Measurements from ENCODE around the gene AKR1C3. TPM values are rescaled to one million over a fixed set of nuclear protein-coding genes. Genes with fewer than 3 reads are reported as not detected.

The AKR1C3 gene
- total and polyA plus RNA-seq, 2 of the 4 experiments (the other 2 are of a cell fraction) = 0.18 to 0.51 TPM

GRCh38 chr10:5136468-5137087, 42.4 kb downstream of the AKR1C3 start:
- WGBS, 2 experiments (ENCODE audit: extremely low coverage in 2 of 2, insufficient read length in 1 of 2) = no CpG with 5 or more reads among the region's 1 CpG
- dilution Hi-C loops (cut with HindIII; ENCODE audit: low sequenced_read_pairs, unreplicated experiment) = no loop called here

More at GRCh38 chr10:5136468-5137087, 42.4 kb downstream of the AKR1C3 start:
- no peak overlapping the region for H3K4ac ChIP-seq (ENCODE audit: low read depth, low read length)
- no peak overlapping the region for H3K56ac ChIP-seq (ENCODE audit: extremely low read depth, insufficient read depth, low read length)
- ChIA-PET POLR2A (ENCODE audit: unreplicated experiment) (no interaction called here), CTCF (no interaction called here)
- no peak overlapping the region for H2AK9ac ChIP-seq (replicated peaks; ENCODE audit: low read depth, low read length, poor library complexity)
- no peak overlapping the region for H2AK5ac ChIP-seq (ENCODE audit: low read depth, low read length)
- intact Hi-C loops (cut with micrococcal nuclease) = no loop called here
- H3K14ac ChIP-seq (replicated peaks; ENCODE audit: low read depth, low read length) = no peak overlapping the region
- no peak overlapping the region for H3K18ac ChIP-seq (ENCODE audit: low read depth, low read length)
- H3K9me1 ChIP-seq (ENCODE audit: insufficient read depth, low read length) = no peaks in the 10 kb centered on the region
- in situ Hi-C loops (cut with MboI; ENCODE audit: low sequenced_read_pairs) = no loop called here
- H3K36me3 ChIP-seq (ENCODE audit: control insufficient read depth, insufficient read depth, low read length) = no peaks in the 10 kb centered on the region
- DNase-seq = no peak
- H4K5ac ChIP-seq (ENCODE audit: low read depth, low read length) = no peak overlapping the region
- no peak for TF ChIP-seq CTCF (conservative IDR thresholded peaks at IDR 0.05; ENCODE audit: low read depth, low read length)
- TF ChIP-seq CEBPB (IDR thresholded peaks at IDR 0.05; ENCODE audit: low read depth, low read length) = no peak
- TF ChIP-seq MAZ (IDR thresholded peaks at IDR 0.05; ENCODE audit: borderline replicate concordance, low read depth, low read length) = no peak
- no peak for TF ChIP-seq RFX5 (IDR thresholded peaks at IDR 0.05; ENCODE audit: low read depth, low read length)
- no peak for TF ChIP-seq ELK1 (IDR thresholded peaks at IDR 0.05; ENCODE audit: borderline replicate concordance, low read depth, low read length)
- TF ChIP-seq MXI1 (IDR thresholded peaks at IDR 0.05; ENCODE audit: borderline replicate concordance, low read depth, low read length) = no peak
- no peak for TF ChIP-seq NFE2L2 (IDR thresholded peaks at IDR 0.05; ENCODE audit: low read depth, low read length)
- TF ChIP-seq POLR2A (IDR thresholded peaks at IDR 0.05; ENCODE audit: low read depth, low read length) = no peak
- TF ChIP-seq FOS (IDR thresholded peaks at IDR 0.05; ENCODE audit: low read depth, low read length) = no peak
- no peak for TF ChIP-seq SMC3 (IDR thresholded peaks at IDR 0.05; ENCODE audit: low read depth, low read length)
- TF ChIP-seq USF2 (IDR thresholded peaks at IDR 0.05; ENCODE audit: low read depth, low read length) = no peak
- TF ChIP-seq BHLHE40 (IDR thresholded peaks at IDR 0.05; ENCODE audit: low read depth, low read length) = no peak
- no peak for TF ChIP-seq CHD1 (IDR thresholded peaks at IDR 0.05; ENCODE audit: low read depth, low read length)
- no peak for TF ChIP-seq RCOR1 (IDR thresholded peaks at IDR 0.05; ENCODE audit: insufficient replicate concordance, low read length)
- no peak for TF ChIP-seq RAD21 (IDR thresholded peaks at IDR 0.05; ENCODE audit: low read length)
- no peak for TF ChIP-seq MAFK (IDR thresholded peaks at IDR 0.05; ENCODE audit: low read depth, low read length)
- H3K4me3 ChIP-seq (ENCODE audit: insufficient read depth, low read depth, low read length) = no peak overlapping the region
- no peak overlapping the region for H3K9ac ChIP-seq (ENCODE audit: low read depth, low read length)
- H2AFZ ChIP-seq (replicated peaks; ENCODE audit: low read length, poor library complexity) = no peak overlapping the region
- no peak overlapping the region for H3K27ac ChIP-seq (ENCODE audit: insufficient read depth, low read length)
- H2BK120ac ChIP-seq (ENCODE audit: low read depth, low read length) = no peak overlapping the region
- no peak for ATAC-seq (ENCODE audit: low read depth)
- no peaks in the 10 kb centered on the region for H3K4me1 ChIP-seq (ENCODE audit: control insufficient read depth, insufficient read depth, low read length)
- H2BK20ac ChIP-seq (ENCODE audit: low read depth, low read length) = no peak overlapping the region
- H3K23ac ChIP-seq (ENCODE audit: low read depth, low read length) = no peak overlapping the region
- H3K27me3 ChIP-seq (ENCODE audit: control insufficient read depth, insufficient read depth, low read length) = no peaks in the 10 kb centered on the region
- no peak overlapping the region for H3K4me2 ChIP-seq (ENCODE audit: low read depth, low read length)
- no peak overlapping the region for H2BK5ac ChIP-seq (ENCODE audit: low read depth, low read length, poor library complexity, severe bottlenecking)
- peaks cover 2% of the 10 kb centered on the region; the same call in 1 of the 2 replicates for H3K9me3 ChIP-seq (ENCODE audit: control insufficient read depth, insufficient read depth, low read length)
- no peaks in the 10 kb centered on the region for H4K20me1 ChIP-seq (ENCODE audit: insufficient read depth, low read length)
- H2BK15ac ChIP-seq (ENCODE audit: low read depth, low read length) = no peak overlapping the region
- no TSS peak for BruUV-seq (replicated peaks)
- no peak overlapping the region for H4K91ac ChIP-seq (ENCODE audit: insufficient read depth, low read depth, low read length)
- H4K8ac ChIP-seq (ENCODE audit: low read depth in 2 of 2, low read length in 2 of 2) = no peak overlapping the region
- no peaks in the 10 kb centered on the region for H3K79me1 ChIP-seq (ENCODE audit: low read depth in 1 of 2, low read length in 2 of 2)
